Measurements from ENCODE around the gene SEC14L3. TPM values are rescaled to one million over a fixed set of nuclear protein-coding genes. Genes with fewer than 3 reads are reported as not detected.

The SEC14L3 gene
- total and polyA plus RNA-seq, 4 donors, result not detected

DNA sequence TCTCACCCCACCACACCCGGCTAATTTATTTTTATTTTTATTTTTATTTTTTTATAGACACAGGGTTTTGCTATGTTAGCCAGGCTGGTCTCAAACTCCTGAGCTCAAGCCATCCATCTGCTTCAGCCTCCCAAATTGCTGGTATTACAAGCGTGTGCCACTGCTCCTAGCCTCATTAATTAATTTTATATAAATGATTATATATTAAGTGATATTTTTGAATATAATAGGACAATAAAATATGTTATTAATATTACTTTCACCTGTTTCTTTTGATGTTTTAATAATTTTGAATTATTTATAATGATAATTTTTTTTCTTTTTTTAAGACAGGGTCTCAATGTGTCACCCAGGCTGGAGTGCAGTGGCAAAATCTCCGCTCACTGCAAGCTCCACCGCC, 35.9 kb upstream of the SEC14L3 start:
- Histone ChIP-seq H3K27me3 (ENCODE audit: control insufficient read depth in 1 of 2, insufficient read depth in 2 of 2, low read length in 1 of 2) (peaks cover 0 to 1% of the 10 kb centered on the region in 2 donors), H3K27ac (ENCODE audit: low read depth in 1 of 2, low read length in 2 of 2) (no peak overlapping the region), H3K9me3 (ENCODE audit: control insufficient read depth, low read length) (peaks cover 2% of the 10 kb centered on the region), H3K36me3 (ENCODE audit: control insufficient read depth in 1 of 2, insufficient read depth in 2 of 2, low read length in 1 of 2) (no peaks in the 10 kb centered on the region), H3K4me3 (ENCODE audit: low read length in 2 of 2) (no peak overlapping the region), H3K4me1 (ENCODE audit: control insufficient read depth in 1 of 2, insufficient read depth in 2 of 2, low read length in 2 of 2) (no peaks in the 10 kb centered on the region)
- DNase-seq (no peak), ATAC-seq (ENCODE audit: low FRiP score) (no peak)
- intact Hi-C loops (cut with DNase I), result no loop called here
- WGBS, 2 donors, result 82 to 86% methylated on average over 4 of the region's 4 CpGs

DNA sequence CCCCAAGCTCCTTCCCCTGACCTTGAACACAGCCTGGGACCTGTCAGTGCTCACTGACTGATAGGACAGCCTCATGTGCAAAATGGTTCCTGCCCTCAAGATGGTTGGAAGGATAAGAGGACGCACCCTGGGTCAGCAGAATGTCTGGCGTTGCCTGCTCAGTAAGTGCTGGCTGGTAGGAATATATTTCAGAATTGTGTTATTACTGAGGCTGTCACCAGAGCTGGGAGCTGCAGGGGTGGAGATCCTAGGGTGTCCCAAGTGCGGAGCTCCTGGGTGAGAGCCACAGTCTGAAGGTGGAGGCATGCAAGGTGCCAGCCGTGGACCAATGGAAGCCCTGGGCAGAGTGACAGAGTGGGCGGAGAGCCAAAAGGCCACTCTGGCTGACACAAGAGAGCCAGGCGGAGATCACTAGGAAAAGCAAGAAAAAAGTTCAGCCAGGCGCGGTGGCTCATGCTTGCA, 34.7 kb upstream of the SEC14L3 start:
- no peak overlapping the region for H3K27ac ChIP-seq (ENCODE audit: low read depth in 1 of 2, low read length in 2 of 2)
- H3K27me3 ChIP-seq (ENCODE audit: control insufficient read depth in 1 of 2, insufficient read depth in 2 of 2, low read length in 1 of 2), result peaks cover 0 to 2% of the 10 kb centered on the region in 2 donors
- ATAC-seq (ENCODE audit: low FRiP score) (no peak), DNase-seq (no peak)
- no peaks in the 10 kb centered on the region for H3K4me1 ChIP-seq (ENCODE audit: control insufficient read depth in 1 of 2, insufficient read depth in 2 of 2, low read length in 2 of 2)
- H3K36me3 ChIP-seq (ENCODE audit: control insufficient read depth in 1 of 2, insufficient read depth in 2 of 2, low read length in 1 of 2), result no peaks in the 10 kb centered on the region
- intact Hi-C loops (cut with DNase I), result no loop called here
- H3K4me3 ChIP-seq (ENCODE audit: low read length in 2 of 2), result no peak overlapping the region
- WGBS, 2 donors, result 57 to 65% methylated on average over 8 of the region's 8 CpGs
- H3K9me3 ChIP-seq (ENCODE audit: control insufficient read depth, low read length), result no peaks in the 10 kb centered on the region

DNA sequence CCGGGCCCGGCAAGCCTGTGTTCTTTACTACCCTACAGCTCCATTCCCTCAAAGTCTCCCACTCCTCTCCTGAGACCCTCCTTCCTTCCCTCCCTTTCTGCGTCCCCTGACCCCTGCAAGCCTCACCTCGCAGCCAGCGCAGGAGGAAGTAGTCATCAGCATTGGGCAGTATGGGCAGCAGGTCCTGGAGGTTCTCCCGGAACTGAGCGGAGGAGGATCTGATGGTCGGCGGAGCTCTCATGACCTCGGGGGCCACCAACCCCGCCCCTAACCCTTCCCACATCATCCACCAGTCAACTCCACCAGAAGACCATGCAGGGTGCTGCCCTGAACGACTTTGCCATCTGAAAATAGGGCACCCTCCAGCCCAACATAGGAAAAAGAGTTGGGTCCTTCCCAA, 31.7 kb upstream of the SEC14L3 start:
- H3K27me3 ChIP-seq (ENCODE audit: control insufficient read depth in 1 of 2, insufficient read depth in 2 of 2, low read length in 1 of 2), result peaks cover 0 to 2% of the 10 kb centered on the region in 2 donors

DNA sequence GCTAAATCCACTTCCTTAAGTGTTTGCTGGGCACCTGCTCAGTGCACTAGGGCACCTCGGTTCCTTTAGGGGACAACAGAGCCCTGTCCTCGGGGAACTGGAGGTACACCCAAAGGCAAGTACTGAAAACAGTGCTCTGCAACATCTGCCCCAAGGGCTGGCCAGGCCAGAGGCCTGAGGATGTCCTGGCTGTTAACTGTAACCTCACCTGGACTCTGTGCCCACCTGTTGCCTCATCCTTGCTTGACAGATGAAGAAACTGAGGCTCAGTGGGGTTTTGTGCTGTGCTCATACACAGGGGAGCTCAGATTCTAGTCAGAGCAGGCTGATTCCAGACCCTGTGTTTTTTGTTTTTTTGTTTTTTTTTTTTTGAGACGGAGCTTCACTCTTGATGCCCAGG, 31.1 kb upstream of the SEC14L3 start:
- Histone ChIP-seq H3K36me3 (ENCODE audit: control insufficient read depth in 1 of 2, insufficient read depth in 2 of 2, low read length in 1 of 2) (no peaks in the 10 kb centered on the region), H3K27ac (ENCODE audit: low read depth in 1 of 2, low read length in 2 of 2) (no peak overlapping the region), H3K4me3 (ENCODE audit: low read length in 2 of 2) (no peak overlapping the region), H3K4me1 (ENCODE audit: control insufficient read depth in 1 of 2, insufficient read depth in 2 of 2, low read length in 2 of 2) (no peaks in the 10 kb centered on the region), H3K9me3 (ENCODE audit: control insufficient read depth, low read length) (no peaks in the 10 kb centered on the region), H3K27me3 (ENCODE audit: control insufficient read depth in 1 of 2, insufficient read depth in 2 of 2, low read length in 1 of 2) (peaks cover 0 to 2% of the 10 kb centered on the region in 2 donors)
- no peak for DNase-seq
- ATAC-seq (ENCODE audit: low FRiP score), result no peak
- 54 to 69% methylated on average over 3 of the region's 3 CpGs for WGBS, 2 donors
- intact Hi-C loops (cut with DNase I), result no loop called here

More for the DNA sequence above, 31.7 kb upstream of the SEC14L3 start:
- H3K9me3 ChIP-seq (ENCODE audit: control insufficient read depth, low read length), result no peaks in the 10 kb centered on the region
- H3K36me3 ChIP-seq (ENCODE audit: control insufficient read depth in 1 of 2, insufficient read depth in 2 of 2, low read length in 1 of 2), result no peaks in the 10 kb centered on the region
- no peak for ATAC-seq (ENCODE audit: low FRiP score)
- no peak overlapping the region for H3K27ac ChIP-seq (ENCODE audit: low read depth in 1 of 2, low read length in 2 of 2)
- DNase-seq, result no peak
- H3K4me3 ChIP-seq (ENCODE audit: low read length in 2 of 2), result no peak overlapping the region
- no peaks in the 10 kb centered on the region for H3K4me1 ChIP-seq (ENCODE audit: control insufficient read depth in 1 of 2, insufficient read depth in 2 of 2, low read length in 2 of 2)
- intact Hi-C loops (cut with DNase I), result no loop called here
- WGBS, 2 donors, result 78 to 80% methylated on average over 12 of the region's 12 CpGs

DNA sequence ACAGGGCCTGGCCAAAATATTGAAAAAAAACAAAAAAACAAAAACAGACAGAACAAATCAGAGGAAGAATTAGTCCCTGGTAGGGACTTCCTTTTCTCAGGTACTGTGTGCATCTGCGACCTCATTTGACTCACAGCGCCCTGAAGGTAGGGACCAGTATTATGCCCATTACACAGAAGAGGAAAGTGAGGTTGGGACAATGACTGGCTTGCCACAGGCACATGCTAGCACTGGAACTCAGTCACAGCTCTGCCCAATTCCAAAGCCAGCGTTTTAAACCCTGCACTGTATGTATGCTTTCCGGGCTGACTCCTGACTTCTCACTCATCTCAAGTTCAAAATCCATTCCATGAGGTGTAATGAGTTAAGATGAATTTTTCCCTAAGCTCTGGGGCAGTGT, 30.3 kb upstream of the SEC14L3 start:
- no peak for ATAC-seq (ENCODE audit: low FRiP score)
- Histone ChIP-seq H3K36me3 (ENCODE audit: control insufficient read depth in 1 of 2, insufficient read depth in 2 of 2, low read length in 1 of 2) (no peaks in the 10 kb centered on the region), H3K27me3 (ENCODE audit: control insufficient read depth in 1 of 2, insufficient read depth in 2 of 2, low read length in 1 of 2) (peaks cover 0 to 2% of the 10 kb centered on the region in 2 donors), H3K27ac (ENCODE audit: low read depth in 1 of 2, low read length in 2 of 2) (no peak overlapping the region), H3K4me1 (ENCODE audit: control insufficient read depth in 1 of 2, insufficient read depth in 2 of 2, low read length in 2 of 2) (no peaks in the 10 kb centered on the region), H3K4me3 (ENCODE audit: low read length in 2 of 2) (no peak overlapping the region), H3K9me3 (ENCODE audit: control insufficient read depth, low read length) (no peaks in the 10 kb centered on the region)
- intact Hi-C loops (cut with DNase I), result no loop called here
- WGBS, 2 donors, result 66 to 89% methylated on average over 4 of the region's 4 CpGs
- DNase-seq, result no peak

DNA sequence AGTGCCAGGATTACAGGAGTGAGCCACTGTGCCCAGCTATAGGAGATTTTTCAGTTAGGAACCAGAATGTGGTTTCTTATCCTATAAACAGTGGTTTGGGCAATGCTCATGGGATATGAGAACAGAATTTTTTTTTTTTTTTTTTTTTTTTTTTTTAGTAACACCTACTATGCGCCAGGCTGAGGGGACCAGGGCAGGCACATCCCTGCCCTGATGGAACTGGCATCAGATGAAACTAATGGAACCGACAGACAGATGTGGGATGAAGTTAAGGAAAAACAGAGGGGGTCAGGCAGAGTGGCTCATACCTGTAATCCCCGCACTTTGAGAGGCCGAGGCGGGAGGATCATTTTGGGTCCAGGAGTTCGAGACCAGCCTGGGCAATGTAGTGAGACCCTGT, 28.8 kb upstream of the SEC14L3 start:
- 85 to 88% methylated on average over 6 of the region's 6 CpGs for WGBS, 2 donors
- DNase-seq (no peak), ATAC-seq (ENCODE audit: low FRiP score) (no peak)
- Histone ChIP-seq H3K4me3 (ENCODE audit: low read length in 2 of 2) (no peak overlapping the region), H3K36me3 (ENCODE audit: control insufficient read depth in 1 of 2, insufficient read depth in 2 of 2, low read length in 1 of 2) (no peaks in the 10 kb centered on the region), H3K27ac (ENCODE audit: low read depth in 1 of 2, low read length in 2 of 2) (no peak overlapping the region), H3K9me3 (ENCODE audit: control insufficient read depth, low read length) (no peaks in the 10 kb centered on the region), H3K4me1 (ENCODE audit: control insufficient read depth in 1 of 2, insufficient read depth in 2 of 2, low read length in 2 of 2) (no peaks in the 10 kb centered on the region), H3K27me3 (ENCODE audit: control insufficient read depth in 1 of 2, insufficient read depth in 2 of 2, low read length in 1 of 2) (peaks cover 0 to 2% of the 10 kb centered on the region in 2 donors)
- intact Hi-C loops (cut with DNase I), result no loop called here

DNA sequence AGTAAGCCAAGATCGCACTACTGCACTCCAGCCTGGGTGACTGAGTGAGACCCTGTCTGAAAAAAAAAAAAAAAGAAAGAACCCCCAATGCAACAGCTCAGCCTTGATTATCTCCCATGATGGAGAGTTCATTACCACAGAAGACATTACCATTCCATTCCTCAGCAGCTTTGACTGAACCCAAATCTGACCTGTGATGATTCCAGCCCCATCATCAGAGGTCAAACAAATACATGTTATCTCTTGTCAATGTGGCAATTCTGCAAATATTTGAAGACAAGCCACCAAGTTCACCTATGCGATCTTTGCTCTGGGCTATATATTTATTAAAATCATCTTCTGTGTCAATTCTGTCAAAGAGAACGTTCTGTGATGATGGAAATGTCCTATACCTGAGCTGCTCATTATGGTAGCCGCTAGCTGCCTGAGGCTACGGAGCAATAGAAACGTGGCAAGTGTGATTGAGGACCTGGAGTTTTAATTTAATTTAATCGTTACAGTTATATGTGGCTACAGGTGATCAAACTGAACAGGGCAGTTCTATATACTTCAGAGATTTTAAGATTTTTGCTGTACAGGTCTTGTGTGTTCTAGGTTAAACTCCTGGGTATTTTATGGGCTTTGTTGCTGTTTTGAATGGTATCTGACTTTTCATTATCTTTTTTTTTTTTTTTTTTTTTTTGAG, 25.8 kb upstream of the SEC14L3 start:
- WGBS, 2 donors, result 82 to 86% methylated on average over 7 of the region's 7 CpGs

DNA sequence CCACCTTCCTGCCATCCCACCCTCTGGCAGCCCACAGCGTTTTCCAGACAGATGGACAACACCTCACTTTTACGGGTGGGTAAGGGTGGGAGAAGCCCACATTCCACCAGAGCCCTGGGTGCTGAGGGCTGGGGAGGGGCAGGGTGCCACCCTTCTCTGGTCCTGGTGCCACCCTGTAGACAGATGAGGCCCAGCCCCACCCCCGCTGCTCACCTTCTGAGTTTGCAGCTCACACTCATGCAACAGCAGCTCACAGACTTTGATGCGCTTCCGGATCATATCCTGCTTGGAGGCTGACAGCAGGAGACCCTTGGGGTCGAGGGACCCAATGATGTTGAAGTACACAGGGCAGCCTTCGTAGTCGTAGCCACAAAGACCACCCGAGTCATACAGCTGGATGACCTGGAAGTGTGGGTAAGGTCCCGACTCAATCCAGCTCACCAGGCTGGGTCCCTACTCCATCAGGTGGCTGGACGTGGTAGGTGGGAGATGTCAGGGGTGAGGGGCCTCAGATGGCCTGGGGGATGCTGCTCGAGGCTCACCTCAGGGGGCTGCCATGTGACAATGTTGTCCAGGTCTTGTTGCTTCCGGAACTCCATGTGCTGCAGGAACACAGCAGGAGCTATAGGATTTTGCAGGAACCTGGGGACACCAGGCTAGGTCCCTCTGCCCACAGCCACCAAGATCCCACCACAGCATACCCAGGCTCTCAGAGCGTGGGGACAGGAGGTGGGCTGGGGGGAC, 23.4 kb upstream of the SEC14L3 start:
- DNase-seq (no peak), ATAC-seq (ENCODE audit: low FRiP score) (no peak)
- Histone ChIP-seq H3K27me3 (ENCODE audit: control insufficient read depth in 1 of 2, insufficient read depth in 2 of 2, low read length in 1 of 2) (no peaks in the 10 kb centered on the region), H3K4me1 (ENCODE audit: control insufficient read depth in 1 of 2, insufficient read depth in 2 of 2, low read length in 2 of 2) (no peaks in the 10 kb centered on the region), H3K27ac (ENCODE audit: low read depth in 1 of 2, low read length in 2 of 2) (no peak overlapping the region), H3K36me3 (ENCODE audit: control insufficient read depth in 1 of 2, insufficient read depth in 2 of 2, low read length in 1 of 2) (no peaks in the 10 kb centered on the region), H3K4me3 (ENCODE audit: low read length in 2 of 2) (no peak overlapping the region), H3K9me3 (ENCODE audit: control insufficient read depth, low read length) (no peaks in the 10 kb centered on the region)
- 72 to 78% methylated on average over 14 of the region's 14 CpGs for WGBS, 2 donors
- intact Hi-C loops (cut with DNase I), result no loop called here

More for the DNA sequence above, 25.8 kb upstream of the SEC14L3 start:
- no peak for DNase-seq
- H3K27me3 ChIP-seq (ENCODE audit: control insufficient read depth in 1 of 2, insufficient read depth in 2 of 2, low read length in 1 of 2), result no peaks in the 10 kb centered on the region
- no peak for ATAC-seq (ENCODE audit: low FRiP score)
- H3K27ac ChIP-seq (ENCODE audit: low read depth in 1 of 2, low read length in 2 of 2), result no peak overlapping the region
- no peak overlapping the region for H3K4me3 ChIP-seq (ENCODE audit: low read length in 2 of 2)
- no peaks in the 10 kb centered on the region for H3K4me1 ChIP-seq (ENCODE audit: control insufficient read depth in 1 of 2, insufficient read depth in 2 of 2, low read length in 2 of 2)
- no peaks in the 10 kb centered on the region for H3K36me3 ChIP-seq (ENCODE audit: control insufficient read depth in 1 of 2, insufficient read depth in 2 of 2, low read length in 1 of 2)
- no peaks in the 10 kb centered on the region for H3K9me3 ChIP-seq (ENCODE audit: control insufficient read depth, low read length)
- intact Hi-C loops (cut with DNase I), result loop anchor here in 1 of 2 donors (2.0 kb wide), 1 partner anchor 25 kb away; the partner anchor contains the start of gene SEC14L3

DNA sequence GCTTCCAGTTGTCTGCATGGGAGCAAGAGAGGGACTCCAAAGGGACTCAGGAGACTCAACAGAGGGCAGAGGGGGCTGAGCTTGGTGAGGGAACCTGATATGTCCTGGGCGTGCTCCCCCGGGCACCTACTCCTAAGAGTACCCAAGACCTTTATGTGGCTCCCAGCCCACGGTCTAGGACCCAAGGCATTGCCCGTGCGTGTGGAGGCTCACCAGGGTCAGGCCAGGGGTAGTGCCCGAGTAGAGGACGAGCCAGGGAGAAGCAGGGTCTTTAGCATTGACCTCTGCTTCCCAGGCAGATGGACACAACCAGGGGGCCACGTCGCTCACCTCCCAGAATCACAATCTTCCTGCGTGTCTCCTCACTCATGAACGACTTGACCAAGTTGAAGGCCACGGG, 20.3 kb upstream of the SEC14L3 start:
- Histone ChIP-seq H3K4me1 (ENCODE audit: control insufficient read depth in 1 of 2, insufficient read depth in 2 of 2, low read length in 2 of 2) (no peaks in the 10 kb centered on the region), H3K27me3 (ENCODE audit: control insufficient read depth in 1 of 2, insufficient read depth in 2 of 2, low read length in 1 of 2) (no peaks in the 10 kb centered on the region)
- 77 to 83% methylated on average over 12 of the region's 12 CpGs for WGBS, 2 donors

More for the DNA sequence above, 20.3 kb upstream of the SEC14L3 start:
- Histone ChIP-seq H3K4me3 (ENCODE audit: low read length in 2 of 2) (no peak overlapping the region), H3K9me3 (ENCODE audit: control insufficient read depth, low read length) (no peaks in the 10 kb centered on the region), H3K27ac (ENCODE audit: low read depth in 1 of 2, low read length in 2 of 2) (no peak overlapping the region), H3K36me3 (ENCODE audit: control insufficient read depth in 1 of 2, insufficient read depth in 2 of 2, low read length in 1 of 2) (no peaks in the 10 kb centered on the region)
- peak in 1 of 2 donors; percentile 49 for DNase-seq
- ATAC-seq (ENCODE audit: low FRiP score), result no peak
- intact Hi-C loops (cut with DNase I), result no loop called here
